Ovary (tissue), 9 donors: ENCODE measurements around the gene EML1. TPM values are rescaled to one million over a fixed set of nuclear protein-coding genes. Genes with fewer than 3 reads are reported as not detected.

Experiments
- DNase-seq, 5 donors: peaks; one replicate each; pipeline ENCODE4 v3.0.0-alpha.2; 2019 to 2020
- H3K27ac ChIP-seq, 2 donors: fragments of 200-600 bp; one replicate each; pipeline versions ENCODE4 v1.5.1 to v1.8.0; 2019 to 2022
- H3K27me3 ChIP-seq: fragments of 200-600 bp; one replicate; pipeline ENCODE4 v1.8.0; 2022
- H3K36me3 ChIP-seq: fragments of 200-600 bp; sonication (generic); one replicate; pipeline ENCODE4 v1.5.1; 2019
- H3K4me1 ChIP-seq: one replicate; pipeline ENCODE4 v1.8.1; 2013; ENCODE audit warnings: mild to moderate bottlenecking, moderate library complexity; ENCODE audit not compliant: insufficient read depth
- H3K4me3 ChIP-seq: fragments of 200-600 bp; sonication (generic); one replicate; pipeline ENCODE4 v1.5.1; 2017
- H3K9me3 ChIP-seq, 2 donors: fragments of 200-600 bp in 1 of 2; sonication (generic) in 1 of 2; one replicate each; pipeline versions ENCODE4 v1.5.1 to v1.8.1; 2013 to 2019; ENCODE audit warnings: mild to moderate bottlenecking in 1 of 2, moderate library complexity in 1 of 2
- EP300 ChIP-seq: sonication (generic); formaldehyde crosslinking; IDR thresholded peaks from one replicate; pipeline ENCODE4 v1.6.1; 2017; ENCODE audit warnings: antibody characterized with exemption
- POLR2A ChIP-seq: fragments of 450-650 bp; IDR thresholded peaks from one replicate; pipeline ENCODE4 v1.6.1; 2017; ENCODE audit warnings: antibody characterized with exemption, mild to moderate bottlenecking, moderate library complexity
- WGBS, 3 donors: extraction: QIAGEN DNeasy Blood & Tissue Kit in 1 of 3; methylation state at CpG; one replicate each; pipeline versions ENCODE4 v1.1.5 to v1.1.7; 2013 to 2017; 5-methylcytosine and 5-hydroxymethylcytosine counted together
- intact Hi-C, 4 donors: fragments of 100-400 bp; cut with DNase I; formaldehyde crosslinking; loops; one replicate each; pipeline versions ENCODE4 v1.11.0 to v1.15.1; 2022 to 2023
- polyA plus RNA-seq, 2 donors: library from polyadenylated mRNA; stranded (reverse); fragments of 200-250 nt in 1 of 2; fragments of 350-450 nt in 1 of 2; fragmentation: Illumina TruSeq in 1 of 2; extraction: RNeasy Lipid Tissue Mini Kit (QIAGEN cat#74804) in 1 of 2; gene quantifications; one replicate each; pipeline ENCODE4 v1.2.3, GENCODE V29; 2013 to 2014
- total RNA-seq, 7 donors: library from RNA; depleted of rRNA in 2 of 7; stranded (reverse); fragments of >200 nt in 2 of 7; fragmentation: NEBNext Ultra II Directional in 3 of 7; extraction: Animal tissue kit (Norgen Biotek cat#: 25700) in 3 of 7; gene quantifications; one replicate each; pipeline versions ENCODE4 v1.1.0 to v1.2.4, GENCODE V29; 2016 to 2023
- TF ChIP-seq, protein P1 (sequence below), 3 donors: fragments of 450-650 bp in 2 of 3; fragments of 200-600 bp in 1 of 3; IDR thresholded peaks; one replicate each; pipeline versions ENCODE4 v1.5.1 to v1.8.0; 2016 to 2022; ENCODE audit warnings: antibody characterized with exemption in 3 of 3, mild to moderate bottlenecking in 1 of 3
- donor health status: DM: no; HTN: no; CAD: no; lungs with moderate emphysema.
- donor health status: DM: no; HTN: no; CAD: no.
- donor health status: Bipolar disorder and iron deficiency.
- donor health status: DM: yes; HTN: yes; CAD: no.
- donor health status: DM: no; HTN: no; CAD: no.
- donor health status: DM: yes; HTN: yes; CAD: no.

EML1 gene
- total and polyA plus RNA-seq, 9 donors = 4.4 to 22.3 (median 9.8) TPM

DNA sequence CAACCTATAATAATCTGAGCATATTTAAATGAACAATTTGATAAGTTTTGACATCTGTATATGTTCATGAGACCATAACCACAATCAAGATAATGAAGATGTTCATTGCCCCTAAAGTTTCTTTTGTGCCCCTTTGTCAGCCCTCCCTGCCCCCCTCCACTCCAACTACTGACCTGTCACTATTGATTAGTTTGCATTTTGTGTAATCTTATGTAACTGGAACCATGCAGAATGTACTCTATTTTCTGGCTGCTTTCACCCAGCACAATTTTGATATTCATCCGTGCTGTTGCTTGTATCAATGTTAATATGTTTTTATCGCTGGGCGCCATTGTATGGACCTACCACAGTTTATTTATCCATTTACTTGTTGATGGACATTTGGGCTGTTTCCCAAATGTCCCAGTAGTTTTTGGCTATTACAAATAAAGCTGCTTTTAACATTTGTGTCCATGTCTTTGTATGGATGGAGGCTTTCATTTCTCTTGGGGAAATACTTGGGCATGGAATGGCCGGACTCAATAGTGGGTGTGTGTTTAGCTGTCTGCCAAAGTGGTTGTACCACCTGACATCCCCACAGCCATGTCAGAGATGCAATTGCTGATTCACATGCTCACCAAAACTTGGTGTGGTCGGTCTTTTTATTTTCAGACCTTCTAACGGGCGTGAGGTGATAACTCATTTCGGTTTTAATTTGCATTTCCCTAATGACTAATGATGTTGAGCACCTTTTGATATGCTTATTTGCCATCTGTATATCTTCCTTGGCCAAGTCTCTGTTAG is 38.9 kb downstream of the EML1 start:
- Histone ChIP-seq H3K9me3 (no peaks in the 10 kb centered on the region), H3K4me3 (no peak overlapping the region), H3K27me3 (no peaks in the 10 kb centered on the region), H3K36me3 (no peaks in the 10 kb centered on the region), H3K4me1 (no peaks in the 10 kb centered on the region), H3K27ac (no peak overlapping the region)
- intact Hi-C loops = no loop called here
- TF ChIP-seq POLR2A = no peak
- TF ChIP-seq, protein P1, sequence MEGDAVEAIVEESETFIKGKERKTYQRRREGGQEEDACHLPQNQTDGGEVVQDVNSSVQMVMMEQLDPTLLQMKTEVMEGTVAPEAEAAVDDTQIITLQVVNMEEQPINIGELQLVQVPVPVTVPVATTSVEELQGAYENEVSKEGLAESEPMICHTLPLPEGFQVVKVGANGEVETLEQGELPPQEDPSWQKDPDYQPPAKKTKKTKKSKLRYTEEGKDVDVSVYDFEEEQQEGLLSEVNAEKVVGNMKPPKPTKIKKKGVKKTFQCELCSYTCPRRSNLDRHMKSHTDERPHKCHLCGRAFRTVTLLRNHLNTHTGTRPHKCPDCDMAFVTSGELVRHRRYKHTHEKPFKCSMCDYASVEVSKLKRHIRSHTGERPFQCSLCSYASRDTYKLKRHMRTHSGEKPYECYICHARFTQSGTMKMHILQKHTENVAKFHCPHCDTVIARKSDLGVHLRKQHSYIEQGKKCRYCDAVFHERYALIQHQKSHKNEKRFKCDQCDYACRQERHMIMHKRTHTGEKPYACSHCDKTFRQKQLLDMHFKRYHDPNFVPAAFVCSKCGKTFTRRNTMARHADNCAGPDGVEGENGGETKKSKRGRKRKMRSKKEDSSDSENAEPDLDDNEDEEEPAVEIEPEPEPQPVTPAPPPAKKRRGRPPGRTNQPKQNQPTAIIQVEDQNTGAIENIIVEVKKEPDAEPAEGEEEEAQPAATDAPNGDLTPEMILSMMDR (IDR thresholded peaks at IDR 0.05) = no peak
- 93 to 94% (median 94%) methylated on average over 8 of the region's 8 CpGs for WGBS, 3 donors
- DNase-seq = no peak

- no peak overlapping the region for H3K4me3 ChIP-seq
- DNase-seq = no peak
- H3K36me3 ChIP-seq = no peaks in the 10 kb centered on the region
- intact Hi-C loops = no loop called here
- TF ChIP-seq POLR2A = no peak
- no peak for TF ChIP-seq EP300
- TF ChIP-seq, protein P1 (IDR thresholded peaks at IDR 0.05) = no peak
- H3K9me3 ChIP-seq = no peaks in the 10 kb centered on the region
- no peaks in the 10 kb centered on the region for H3K4me1 ChIP-seq
- 82 to 88% (median 84%) methylated on average over 2 of the region's 2 CpGs for WGBS, 3 donors
- no peak overlapping the region for H3K27ac ChIP-seq
- no peaks in the 10 kb centered on the region for H3K27me3 ChIP-seq
Observed at GRCh38 chr14:99837822-99838221, 44.6 kb downstream of the EML1 start.

- intact Hi-C loops = no loop called here
- TF ChIP-seq, protein P1 (IDR thresholded peaks at IDR 0.05) = no peak
- no peak for TF ChIP-seq EP300
- no peak for TF ChIP-seq POLR2A
Observed at GRCh38 chr14:99838639-99839134, 45.5 kb downstream of the EML1 start.

GRCh38 chr14:99839696-99840095 is 46.5 kb downstream of the EML1 start:
- TF ChIP-seq POLR2A (no peak), EP300 (no peak)
- TF ChIP-seq, protein P1 (IDR thresholded peaks at IDR 0.05) = no peak
- H3K36me3 ChIP-seq = no peaks in the 10 kb centered on the region
- H3K27me3 ChIP-seq = no peaks in the 10 kb centered on the region
- H3K27ac ChIP-seq = no peak overlapping the region
- H3K4me3 ChIP-seq = no peak overlapping the region
- no peak for DNase-seq
- intact Hi-C loops = no loop called here
- no peaks in the 10 kb centered on the region for H3K9me3 ChIP-seq
- 85 to 91% (median 91%) methylated on average over 8 of the region's 8 CpGs for WGBS, 3 donors
- H3K4me1 ChIP-seq = no peaks in the 10 kb centered on the region

More at GRCh38 chr14:99838639-99839134, 45.5 kb downstream of the EML1 start:
- H3K27me3 ChIP-seq = no peaks in the 10 kb centered on the region
- H3K4me1 ChIP-seq = no peaks in the 10 kb centered on the region
- H3K9me3 ChIP-seq = no peaks in the 10 kb centered on the region
- DNase-seq = peak in 1 of 5 donors; percentile 44
- H3K4me3 ChIP-seq = no peak overlapping the region
- no peak overlapping the region for H3K27ac ChIP-seq
- no peaks in the 10 kb centered on the region for H3K36me3 ChIP-seq
- 11 to 29% (median 16%) methylated on average over 14 of the region's 14 CpGs for WGBS, 3 donors
